ENCODE measurements around the gene BST2.

BST2 gene, protein sequence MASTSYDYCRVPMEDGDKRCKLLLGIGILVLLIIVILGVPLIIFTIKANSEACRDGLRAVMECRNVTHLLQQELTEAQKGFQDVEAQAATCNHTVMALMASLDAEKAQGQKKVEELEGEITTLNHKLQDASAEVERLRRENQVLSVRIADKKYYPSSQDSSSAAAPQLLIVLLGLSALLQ

DNA sequence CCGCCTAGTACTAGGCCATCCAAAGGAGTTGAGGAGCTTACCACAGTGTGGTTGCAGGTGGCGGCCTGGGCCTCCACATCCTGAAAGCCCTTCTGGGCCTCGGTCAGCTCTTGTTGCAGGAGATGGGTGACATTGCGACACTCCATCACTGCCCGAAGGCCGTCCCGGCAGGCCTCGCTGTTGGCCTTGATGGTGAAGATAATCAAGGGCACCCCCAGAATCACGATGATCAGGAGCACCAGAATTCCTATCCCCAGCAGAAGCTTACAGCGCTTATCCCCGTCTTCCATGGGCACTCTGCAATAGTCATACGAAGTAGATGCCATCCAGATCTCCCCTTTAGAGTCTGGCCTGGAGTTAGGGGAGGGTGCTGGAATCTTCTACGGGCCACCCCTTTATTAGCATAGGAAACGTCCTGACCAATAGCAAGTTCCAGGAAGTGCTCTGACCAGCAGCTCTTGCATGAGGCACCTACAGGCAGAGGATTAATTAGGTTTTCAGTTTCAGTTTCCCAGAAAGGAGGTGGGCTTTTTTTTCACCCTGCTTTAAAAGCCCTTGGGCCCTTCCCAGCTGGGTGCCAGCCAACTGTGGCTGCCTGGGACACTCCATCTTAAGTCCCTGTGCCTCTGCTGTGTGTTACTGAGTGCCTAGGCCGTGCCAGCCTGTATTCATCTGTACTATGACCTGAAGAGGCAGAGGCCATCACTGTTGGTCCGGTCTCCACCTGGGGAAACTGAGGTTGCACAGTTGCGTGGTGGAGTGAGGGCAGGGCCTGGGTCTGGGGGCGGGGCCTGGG is at the start of gene BST2:
Gene BST2 (minus strand): TSS at position 381 of the 796 bp plus-strand sequence. CDS start 55 bp downstream, at position 326.
- FAIRE-seq: no peak
- DNase-seq (ENCODE audit: insufficient read length, low spot score): peak; percentile 75

DNA sequence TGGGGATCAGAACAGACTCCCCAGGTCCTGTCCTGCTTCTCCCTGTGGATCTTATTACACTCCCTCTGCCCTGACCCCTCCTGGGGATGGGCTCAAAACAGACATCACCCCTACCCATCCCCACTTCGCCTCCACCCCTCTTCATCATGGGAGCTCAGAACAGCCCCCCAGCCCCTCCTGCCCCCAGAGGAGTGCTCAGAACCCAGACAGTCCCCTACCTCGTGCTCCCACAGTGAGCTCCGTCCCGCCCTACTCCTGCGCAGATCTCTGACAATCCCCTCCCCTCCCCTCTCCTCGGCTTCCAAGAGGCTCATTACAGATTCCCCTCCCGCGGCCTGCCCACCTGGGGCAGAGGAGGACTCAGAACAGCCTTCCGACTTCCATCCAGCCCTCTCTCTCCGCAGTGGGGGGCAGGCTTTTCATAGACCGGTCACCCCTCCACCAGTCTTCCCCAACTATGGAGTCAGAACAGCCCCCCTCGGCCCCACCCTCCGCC is 49.2 kb upstream of the BST2 start:
- FAIRE-seq: no peak
- no peak for DNase-seq (ENCODE audit: insufficient read length, low spot score)

DNA sequence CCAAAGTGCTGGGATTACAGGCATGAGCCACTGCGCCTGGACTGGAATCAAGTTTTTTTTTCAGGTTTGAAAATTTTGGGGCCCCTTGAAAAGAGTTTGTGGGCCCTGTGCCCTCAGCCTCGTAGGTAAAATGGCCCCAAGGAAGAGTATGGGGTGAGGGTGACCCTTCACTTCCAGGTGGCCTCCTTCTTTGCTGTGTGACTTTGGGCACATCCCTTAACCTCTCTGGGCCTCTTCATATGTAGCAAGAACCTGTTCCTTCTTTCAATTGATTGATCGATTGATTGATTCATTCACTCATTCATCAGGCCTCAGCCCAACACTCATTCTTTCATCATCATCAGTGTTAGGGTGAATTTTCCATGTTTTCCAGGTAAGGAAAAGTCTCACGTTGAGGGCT is 46.4 kb upstream of the BST2 start:
- FAIRE-seq: no peak
- DNase-seq (ENCODE audit: insufficient read length, low spot score): no peak

DNA sequence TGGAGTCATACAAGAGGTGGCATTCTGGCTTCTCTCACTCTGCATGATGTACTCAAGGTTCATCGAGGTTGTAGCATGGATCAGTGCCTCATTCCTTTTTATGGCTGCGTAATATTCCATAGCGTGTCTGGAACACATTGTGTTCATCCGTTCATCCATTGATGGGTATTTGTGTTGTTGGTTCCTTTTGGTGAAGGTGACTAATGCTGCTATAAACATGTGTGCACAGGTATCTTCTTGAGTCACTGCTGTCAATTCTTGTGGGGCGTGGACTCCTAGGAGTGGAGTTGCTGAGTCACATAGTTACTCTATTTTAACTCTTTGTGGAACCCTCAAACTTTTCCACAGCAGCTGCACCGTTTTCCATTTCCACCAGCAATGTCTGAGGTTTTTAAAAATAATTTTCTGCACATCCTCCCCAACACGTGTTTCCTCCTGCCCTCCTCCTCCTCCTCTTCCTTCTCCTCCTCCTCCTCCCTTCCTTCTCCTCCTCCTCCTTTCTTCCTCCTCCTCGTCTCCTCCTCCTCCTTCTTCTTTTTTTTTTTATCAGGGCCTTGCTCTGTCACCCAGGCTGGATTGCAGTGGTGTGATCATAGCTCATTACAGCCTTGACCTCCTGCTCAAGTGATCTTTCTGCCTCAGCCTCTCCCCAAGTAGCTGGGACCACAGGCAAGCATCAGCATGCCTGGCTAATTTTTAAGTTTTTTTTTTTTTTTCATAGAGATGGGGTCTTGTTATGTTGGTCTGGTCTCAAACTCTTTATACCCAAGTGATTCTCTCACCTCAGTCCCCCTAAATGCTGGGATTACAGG is 45.0 kb upstream of the BST2 start:
- DNase-seq (ENCODE audit: insufficient read length, low spot score) (no peak), FAIRE-seq (no peak)

DNA sequence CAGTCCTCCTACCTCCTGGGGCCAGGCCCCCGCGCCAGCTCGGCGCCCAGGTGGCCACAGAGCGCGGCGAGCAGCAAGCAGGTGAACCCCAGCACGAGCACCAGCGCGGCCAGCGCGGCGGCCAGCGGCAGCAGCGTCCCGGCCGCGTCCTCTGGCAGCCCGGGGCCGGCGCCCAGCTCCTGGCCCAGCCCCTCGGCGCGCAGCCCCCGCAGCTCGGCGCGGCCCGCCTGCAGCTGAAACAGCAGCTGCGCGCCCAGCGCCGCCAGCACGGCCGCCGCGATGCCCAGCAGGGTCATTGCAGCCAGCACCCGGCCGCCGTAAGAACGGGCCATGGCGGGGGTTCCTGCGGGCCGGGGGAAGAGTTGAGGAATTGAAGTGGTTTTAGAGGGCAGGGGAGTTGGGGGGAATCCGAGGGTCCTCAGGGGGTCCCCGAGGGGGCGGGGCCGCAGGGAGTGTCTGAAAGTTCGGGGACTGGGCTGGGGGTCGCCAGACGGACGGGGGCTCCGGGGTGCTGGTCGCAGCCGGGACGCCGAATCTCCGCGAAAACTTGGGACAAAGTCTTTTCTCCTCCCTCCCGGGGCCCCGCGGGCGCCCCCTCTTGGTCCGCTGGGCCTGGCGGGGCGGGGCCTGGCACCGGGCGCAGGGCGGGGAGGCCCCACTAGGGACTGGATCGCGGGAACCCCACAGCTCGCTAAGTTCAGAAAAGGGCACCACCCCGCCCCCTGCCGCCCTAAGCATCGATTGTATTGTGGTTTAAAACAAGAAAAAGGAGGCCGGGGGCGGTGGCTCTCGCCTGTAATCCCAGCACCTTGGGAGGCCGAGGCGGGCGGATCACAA is 42.9 kb upstream of the BST2 start, which contains the start of gene TMEM221:
Gene TMEM221 (minus strand): TSS at position 538 of the 837 bp plus-strand sequence. CDS start 206 bp downstream, at position 332.
- peak; percentile 69 for DNase-seq (ENCODE audit: insufficient read length, low spot score)
- peak; percentile 57 for FAIRE-seq

DNA sequence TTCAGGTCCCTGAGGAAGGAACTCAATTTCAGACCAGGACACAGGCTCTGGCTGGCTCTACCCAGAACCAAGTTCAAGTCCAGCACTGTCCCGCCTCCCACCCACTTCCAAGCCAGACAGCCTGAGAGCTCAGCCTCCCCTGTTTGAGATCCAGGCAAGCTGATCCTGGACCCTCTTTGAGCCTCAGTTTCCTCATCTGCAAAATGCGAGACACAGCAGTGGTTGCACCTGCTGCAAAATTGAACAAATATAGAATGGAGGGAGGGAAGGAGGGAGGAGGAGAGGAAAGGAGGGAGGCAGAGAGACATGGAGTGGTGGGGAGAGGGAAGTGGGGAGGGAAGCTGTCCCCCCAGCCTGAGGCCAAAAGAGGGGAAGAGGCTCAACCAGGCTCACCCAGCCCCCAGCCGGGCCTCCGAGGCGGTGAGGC is 42.3 kb upstream of the BST2 start:
- no peak for DNase-seq (ENCODE audit: insufficient read length, low spot score)
- peak; percentile 4 for FAIRE-seq

DNA sequence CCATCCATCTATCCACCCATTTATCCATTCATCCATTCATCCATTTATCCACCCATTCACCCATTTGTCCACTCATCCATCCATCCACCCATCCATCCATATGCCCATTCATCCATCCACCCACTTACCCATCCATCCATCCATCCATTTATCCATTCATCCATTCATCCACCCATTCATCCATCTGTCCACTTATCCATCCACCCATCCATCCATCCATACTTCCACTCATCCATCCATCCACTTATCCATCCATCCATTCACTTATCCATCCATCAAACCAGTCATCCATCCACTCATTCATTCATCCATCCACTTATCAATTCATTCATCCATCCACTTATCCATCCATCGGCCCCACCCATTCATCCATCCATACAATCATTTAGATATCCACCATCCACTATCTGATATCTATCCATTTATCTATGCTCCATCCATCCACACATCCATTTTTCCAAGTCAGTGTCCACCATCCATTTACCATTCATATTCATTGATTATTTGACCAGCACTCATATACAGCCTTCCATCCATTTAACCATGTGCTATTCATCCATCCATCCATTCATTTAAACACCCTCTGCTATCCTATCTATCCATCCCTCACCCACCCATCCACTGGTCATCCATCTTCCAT is 40.2 kb upstream of the BST2 start:
- DNase-seq (ENCODE audit: insufficient read length, low spot score): no peak
- FAIRE-seq: peak; percentile 16

DNA sequence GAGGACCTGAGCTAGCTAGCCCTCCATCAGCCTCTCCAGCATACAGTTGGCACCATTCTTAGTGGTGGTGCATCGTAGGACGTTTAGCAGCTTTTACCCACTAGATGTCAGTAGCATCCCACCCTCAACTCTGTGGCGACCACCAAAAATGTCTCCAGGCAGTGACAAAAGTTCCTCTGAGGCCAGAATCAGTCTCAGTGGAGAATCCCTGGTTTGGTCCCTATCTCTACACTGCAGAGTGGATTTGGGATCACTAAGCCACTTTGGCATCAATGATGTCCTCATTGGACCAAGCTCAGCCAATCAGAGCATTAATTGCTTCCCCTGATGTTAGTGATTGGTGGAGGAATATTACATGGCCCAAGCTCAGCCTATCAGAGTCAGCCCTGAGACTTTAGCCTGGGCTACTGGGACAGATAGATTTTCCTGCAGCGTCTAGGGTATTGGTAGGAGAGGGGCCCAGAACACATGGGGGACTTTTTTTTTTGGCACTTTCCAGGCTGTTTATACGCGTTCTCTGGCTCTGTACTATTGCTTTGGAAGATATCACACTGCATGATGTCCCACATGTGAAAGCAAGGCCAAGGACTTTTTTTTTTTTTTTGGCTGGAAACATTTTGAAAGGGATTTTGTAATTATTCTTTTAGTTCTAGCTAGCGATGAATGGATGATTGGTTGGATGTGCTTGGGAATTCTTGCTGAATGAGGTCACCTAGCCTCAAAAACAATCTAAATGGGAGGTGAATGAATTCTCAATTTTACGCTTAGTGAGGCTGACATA is 36.0 kb upstream of the BST2 start:
- peak; percentile 80 for FAIRE-seq
- no peak for DNase-seq (ENCODE audit: insufficient read length, low spot score)

DNA sequence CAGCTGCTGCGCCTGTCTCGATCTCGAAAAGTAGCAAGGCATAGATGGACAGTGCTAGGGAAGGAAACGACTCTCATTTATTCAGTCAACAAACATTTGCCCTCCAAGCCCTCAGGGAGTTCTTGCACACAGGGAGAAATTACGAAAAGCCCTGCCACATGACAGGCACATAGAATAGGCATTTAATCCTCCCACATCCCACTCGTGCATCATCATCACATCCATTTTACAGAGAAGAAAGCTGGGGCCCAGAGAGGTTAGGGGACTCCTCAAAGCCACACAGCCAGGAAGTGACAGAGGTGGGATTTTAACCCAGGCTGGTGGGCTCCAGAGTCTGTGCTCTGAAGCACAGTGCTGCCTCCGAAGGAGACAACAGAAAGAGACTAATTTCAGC is 31.4 kb upstream of the BST2 start:
- DNase-seq (ENCODE audit: insufficient read length, low spot score) (no peak), FAIRE-seq (no peak)

DNA sequence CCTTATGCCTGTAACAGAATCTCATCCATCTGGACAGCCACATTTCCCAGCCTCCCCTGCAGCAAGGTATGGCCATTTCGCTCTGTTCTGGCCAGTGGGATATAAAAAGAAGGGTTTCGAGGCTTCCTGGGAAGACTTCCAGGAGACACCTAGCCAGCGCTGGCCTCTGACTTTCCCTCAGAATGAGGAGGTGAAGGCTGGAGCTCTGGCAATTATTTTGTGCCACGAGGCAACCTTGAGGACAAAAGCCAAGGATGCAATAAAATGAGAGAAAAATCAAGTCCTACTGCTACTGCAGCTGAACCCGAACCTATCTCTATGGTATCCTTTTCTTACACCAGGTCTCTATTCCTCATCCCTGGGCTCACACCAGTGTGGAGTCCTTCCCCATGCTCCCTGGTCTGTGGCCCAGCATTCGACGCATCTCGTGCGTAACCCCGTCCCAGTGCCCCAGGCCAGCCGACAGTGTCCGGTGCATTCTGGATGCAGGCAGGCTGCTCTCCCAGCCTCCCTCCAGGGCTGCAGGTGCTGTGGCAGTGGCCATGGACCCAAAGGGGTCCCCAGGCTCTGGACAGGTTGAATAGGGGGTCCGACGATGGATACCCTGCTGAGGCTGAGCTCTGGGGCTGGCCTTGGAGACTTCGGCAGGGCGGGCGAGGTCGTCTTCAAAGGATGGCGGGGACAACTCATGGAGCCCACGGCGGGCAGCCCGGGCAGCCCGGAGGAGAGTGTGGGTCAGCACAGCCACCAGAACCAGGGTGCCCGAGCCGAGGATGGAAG is 30.9 kb upstream of the BST2 start:
- DNase-seq (ENCODE audit: insufficient read length, low spot score) (no peak), FAIRE-seq (no peak)

DNA sequence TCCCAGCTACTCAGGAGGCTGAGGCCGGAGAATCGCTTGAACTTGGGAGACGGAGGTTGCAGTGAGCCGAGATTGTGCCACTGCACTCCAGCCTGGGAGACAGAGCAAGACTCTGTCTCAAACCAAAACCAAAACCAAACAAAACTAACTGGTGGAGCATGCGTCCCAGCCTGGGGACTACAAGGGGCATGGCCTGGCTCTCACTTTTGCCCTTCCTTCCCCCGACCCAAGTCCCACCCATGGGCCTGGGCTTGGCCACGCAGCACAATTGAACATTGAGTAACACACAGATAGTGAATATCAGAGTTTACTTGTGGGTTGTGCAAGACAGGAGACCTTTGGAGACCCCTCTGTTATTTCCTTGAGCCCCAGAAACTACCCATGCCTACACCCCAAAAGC is 29.8 kb upstream of the BST2 start:
- DNase-seq (ENCODE audit: insufficient read length, low spot score) (no peak), FAIRE-seq (no peak)

DNA sequence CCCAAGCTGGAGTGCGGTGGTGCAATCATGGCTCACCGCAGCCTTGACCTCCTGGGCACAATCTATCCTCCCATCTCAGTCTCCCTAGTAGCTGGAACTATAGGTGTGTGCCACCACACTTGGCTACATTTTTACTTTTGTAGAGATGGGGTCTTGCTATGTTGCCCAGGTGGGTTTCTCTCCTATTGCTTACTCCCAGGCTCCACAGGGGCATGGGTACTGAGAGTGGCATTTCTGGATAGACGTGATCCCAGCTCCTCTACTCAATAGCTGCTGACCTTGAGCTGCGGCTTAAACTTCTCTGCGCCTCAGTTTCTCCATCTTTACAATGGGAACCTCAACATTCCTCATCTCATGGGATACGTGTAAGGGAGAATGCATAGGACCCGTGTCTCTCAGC is 26.0 kb upstream of the BST2 start:
- no peak for FAIRE-seq
- DNase-seq (ENCODE audit: insufficient read length, low spot score): no peak

DNA sequence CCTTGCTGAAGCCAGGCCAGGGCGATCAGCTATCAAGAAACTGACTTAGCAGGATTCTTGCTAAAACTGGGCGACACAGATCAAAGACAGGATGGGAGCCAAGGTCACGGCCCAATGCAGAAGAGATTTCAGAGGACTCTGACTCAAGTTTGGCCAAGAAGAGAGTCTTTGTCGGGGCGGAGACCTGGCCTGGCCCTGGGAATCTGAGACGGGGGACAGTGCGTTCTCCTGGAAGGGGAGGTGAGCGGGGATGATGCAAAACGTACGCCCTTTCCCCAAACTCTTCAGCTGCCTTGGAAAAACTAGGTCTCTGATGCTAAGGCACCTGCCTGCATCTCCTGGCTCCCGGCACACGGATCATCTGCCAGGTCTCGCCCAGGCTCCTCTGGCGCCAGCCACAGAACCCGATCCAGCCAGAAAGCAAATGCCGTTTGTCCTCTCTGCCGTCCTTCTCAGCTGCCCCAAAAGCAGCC is 24.2 kb upstream of the BST2 start:
- FAIRE-seq (no peak), DNase-seq (ENCODE audit: insufficient read length, low spot score) (no peak)

DNA sequence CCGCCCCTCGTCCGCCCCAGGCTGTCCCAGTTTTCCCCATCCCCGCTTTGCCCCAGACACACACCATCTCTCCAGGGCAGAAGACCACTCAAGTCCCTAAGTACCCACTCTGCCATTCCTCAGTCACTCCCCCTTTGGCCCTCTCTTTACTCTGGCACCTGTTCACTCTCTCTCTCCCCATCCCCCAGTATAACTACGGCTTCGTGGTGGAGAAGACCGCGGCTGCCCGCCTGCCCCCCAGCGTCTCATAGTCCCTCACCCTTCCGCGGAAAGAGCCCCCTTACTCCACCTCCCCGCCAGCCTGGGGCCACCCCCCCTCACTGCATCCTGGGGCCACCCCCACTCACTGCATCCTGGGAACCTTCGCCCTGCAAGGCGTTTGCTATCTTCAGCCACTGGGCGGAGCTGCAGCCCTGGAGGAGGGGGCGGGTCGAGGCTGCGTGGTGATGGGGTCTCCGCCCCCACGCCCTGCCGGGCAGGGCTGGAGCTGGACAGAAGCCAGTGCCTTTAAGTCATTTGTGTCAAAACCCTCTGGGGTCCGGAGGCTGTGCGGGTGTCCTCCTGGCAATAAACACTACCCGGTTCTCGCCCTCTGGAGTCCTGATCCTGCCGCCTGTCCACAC is 19.4 kb upstream of the BST2 start:
- DNase-seq (ENCODE audit: insufficient read length, low spot score): no peak
- FAIRE-seq: no peak

DNA sequence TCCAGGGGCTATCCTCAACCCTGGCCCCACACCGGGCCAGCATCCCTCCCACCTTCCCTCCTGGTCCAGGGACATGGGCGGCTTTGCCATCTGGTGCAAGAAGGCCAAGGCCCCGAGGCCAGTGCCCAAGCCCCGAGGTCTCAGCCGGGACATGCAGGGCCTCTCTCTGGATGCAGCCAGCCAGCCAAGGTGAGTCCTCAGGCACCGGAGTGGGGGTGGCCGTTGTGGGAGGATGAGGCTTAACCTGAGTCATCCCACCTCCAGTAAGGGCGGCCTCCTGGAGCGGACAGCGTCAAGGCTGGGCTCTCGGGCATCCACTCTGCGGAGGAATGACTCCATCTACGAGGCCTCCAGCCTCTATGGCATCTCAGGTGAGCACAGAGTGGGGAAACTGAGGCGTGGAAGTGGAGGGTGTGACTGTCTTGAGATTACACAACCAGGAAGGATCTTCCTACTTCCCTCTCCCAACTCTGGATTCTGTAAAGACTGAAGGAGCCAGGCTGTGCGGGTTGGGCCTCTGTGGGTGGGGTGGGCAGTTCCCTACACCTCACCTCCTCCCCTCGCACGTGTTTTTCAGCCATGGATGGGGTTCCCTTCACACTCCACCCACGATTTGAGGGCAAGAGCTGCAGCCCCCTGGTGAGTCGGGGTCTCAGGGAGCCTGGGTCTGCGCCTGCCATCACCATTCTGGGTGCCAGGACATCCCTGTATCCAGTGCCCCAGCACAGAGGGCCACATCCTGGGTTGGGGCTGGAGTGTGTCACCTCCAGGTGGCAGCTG is 18.2 kb upstream of the BST2 start:
- FAIRE-seq: no peak
- no peak for DNase-seq (ENCODE audit: insufficient read length, low spot score)

DNA sequence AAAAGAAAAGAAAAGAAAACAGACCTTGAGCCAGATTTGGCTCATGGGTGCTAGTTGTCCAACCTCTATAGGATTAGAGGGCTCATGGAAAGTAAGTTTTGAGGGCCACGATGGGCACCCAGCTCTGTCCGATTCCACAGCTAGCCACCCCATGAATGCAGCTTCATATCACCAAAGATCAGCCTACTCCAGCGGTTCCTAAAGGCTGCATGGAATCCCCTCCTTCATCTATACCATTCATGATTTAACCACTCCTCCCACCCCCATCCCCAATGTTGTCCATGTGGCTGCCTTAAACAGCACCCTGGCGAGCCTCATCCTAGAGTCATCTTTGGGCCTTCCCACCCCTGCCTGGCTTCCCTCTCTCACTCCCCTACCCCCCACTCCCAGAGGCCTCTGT is 16.5 kb upstream of the BST2 start:
- DNase-seq (ENCODE audit: insufficient read length, low spot score) (no peak), FAIRE-seq (no peak)

DNA sequence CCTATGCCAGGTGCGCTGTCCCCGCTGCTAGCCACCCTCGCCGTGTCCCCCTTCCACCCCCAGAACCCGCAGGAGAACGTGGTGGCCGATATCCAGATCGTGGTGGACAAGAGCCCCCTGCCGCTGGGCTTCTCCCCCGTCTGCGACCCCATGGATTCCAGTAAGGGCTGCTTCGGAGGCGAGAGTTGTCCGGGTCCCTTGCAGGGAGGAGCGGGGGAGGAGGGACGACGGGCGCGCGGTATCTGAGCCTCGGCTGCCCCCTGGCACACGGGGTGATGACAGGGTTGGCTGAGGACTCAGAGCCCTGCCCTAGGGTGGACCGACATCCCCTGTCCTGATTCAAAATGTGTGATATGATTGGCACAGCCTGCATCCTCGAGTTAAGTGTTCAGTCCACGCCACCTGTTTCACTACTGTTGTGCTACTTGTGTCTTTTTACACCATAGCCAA is 15.1 kb upstream of the BST2 start:
- FAIRE-seq (no peak), DNase-seq (ENCODE audit: insufficient read length, low spot score) (no peak)

Measured in HTR-8/SVneo (cell line).